Stimulated activated CD4-positive, alpha-beta T cell treated with anti-CD3 and anti-CD28 coated beads, Interleukin-1b, Interleukin-23, amount 100 ng/mL, for 48 hours (primary cell): Measurements from ENCODE around the gene TMEM30B.

Experiments
- DNase-seq: peaks from one replicate; pipeline ENCODE4 v3.0.0-alpha.2; 2020

TMEM30B gene

DNA sequence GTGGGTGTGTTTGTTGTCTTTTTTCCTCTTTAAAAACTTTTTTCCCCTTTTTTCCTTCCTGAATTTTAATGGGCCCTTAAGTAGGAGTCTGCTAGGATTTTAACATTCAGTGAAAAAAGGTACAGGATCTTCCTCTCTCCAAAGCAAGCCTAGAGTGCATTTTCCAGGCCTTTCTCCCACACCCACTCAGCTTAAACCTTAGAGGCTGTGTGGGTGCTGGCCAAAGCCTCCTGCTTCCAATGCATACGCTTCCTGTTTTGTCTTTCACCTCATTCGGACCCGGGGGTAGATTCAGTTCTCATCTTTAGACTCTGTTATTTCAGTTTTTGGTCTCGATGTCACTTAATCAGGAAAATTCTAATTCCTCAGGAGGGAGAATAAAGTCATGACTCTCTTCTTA is 51.2 kb downstream of the TMEM30B start:
- DNase-seq: no peak

DNA sequence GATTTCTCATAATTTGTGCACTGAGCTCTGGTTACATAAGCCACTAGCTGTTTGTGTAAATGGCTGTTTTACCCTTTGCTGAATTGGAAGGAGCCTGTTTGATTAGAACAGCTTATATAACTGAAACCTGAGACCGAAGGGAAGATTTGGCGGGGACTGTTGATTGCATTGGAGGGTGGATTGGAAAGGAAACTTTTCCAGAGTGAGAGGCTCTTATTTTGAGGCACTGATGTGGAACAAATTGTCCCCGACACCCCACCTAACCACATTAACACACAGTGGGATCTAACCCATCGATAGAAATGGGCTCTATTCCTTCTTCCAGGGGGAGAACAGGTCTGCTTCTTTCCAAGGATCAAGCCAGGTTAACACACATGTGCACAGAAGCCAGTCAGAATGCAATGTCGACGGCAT is 51.7 kb downstream of the TMEM30B start:
- no peak for DNase-seq

DNA sequence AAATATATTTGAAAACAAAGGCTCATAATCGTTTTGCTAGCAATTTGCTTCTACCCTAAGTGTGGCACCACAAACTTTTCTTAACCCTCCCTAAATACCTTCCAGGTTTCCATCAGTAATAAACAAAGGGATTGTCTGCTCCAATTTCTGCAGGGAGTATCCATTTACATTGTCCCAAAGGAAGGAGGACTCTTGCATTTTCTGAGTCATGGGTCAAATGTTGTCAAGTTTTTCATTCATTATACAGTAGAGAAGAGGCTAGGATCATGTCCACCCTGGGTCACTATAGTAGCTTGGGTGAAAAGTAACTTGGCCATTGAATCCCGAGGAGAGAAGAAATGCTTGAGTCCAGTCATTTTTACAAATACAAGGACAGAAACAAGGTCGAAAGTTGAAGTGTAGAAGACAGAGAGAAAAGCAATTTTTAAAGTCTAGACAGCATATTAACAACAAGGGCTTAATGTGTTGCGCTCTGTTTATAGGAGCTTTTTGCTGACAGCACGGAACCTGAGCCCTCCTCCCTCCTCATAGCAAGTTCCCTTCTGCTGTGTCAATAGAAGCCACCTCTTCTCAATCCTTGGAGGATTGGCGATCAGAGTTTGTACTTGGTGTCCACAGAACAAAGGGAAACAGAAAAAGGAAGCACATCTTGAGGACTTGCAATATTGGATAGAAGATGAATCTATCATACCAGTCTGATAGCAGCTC is 53.1 kb downstream of the TMEM30B start:
- DNase-seq: no peak
